Activated CD4-positive, alpha-beta T cell treated with anti-CD3 and anti-CD28 coated beads, Interleukin-2, Interleukin-4, amounts not matched to agents 100 ng/mL and 50 ng/mL, durations not matched to agents 16 hours and 8 hours (primary cell): Measurements from ENCODE around the gene CPNE7.

Experiments used
- DNase-seq: peaks from one replicate; pipeline ENCODE4 v3.0.0-alpha.2; 2020; ENCODE audit warnings: low spot score

CPNE7 gene

DNA sequence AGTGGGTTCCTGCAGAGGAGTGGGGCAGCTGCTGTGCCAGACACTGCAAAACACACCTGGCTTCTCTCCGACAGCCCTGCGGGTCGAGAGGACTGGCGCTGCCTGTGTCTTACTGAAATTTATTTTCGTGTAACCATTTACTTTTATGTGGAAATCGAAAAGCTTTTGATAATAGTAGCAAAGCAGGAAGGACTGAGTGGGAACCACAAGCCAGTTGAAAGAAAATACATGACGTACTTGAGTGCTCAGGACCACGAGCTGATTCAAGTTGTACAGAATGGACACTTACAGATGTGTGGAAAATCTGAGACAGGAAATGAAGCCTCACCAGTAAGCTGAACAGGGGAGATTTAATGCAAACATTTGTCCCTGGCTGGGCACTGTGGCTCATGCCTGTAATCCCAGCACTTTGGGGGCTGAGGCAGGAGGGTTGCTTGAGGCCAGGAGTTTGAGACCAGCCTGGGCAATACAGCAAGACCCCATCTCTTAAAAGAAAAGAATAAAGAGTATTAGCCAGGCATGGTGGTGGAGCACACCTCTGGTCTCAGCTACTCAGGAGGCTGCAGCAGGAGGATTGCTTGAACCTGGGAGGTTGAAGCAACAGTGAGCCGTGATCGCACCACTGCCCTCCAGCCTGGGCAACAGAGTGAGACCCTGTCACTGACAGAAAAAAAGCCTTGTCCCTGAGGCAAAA lies 26.4 kb upstream of the CPNE7 start:
- no peak for DNase-seq

GRCh38 chr16:89550421-89551007 lies 25.0 kb upstream of the CPNE7 start:
- no peak for DNase-seq

GRCh38 chr16:89552329-89552728 lies 23.2 kb upstream of the CPNE7 start:
- DNase-seq: no peak

DNA sequence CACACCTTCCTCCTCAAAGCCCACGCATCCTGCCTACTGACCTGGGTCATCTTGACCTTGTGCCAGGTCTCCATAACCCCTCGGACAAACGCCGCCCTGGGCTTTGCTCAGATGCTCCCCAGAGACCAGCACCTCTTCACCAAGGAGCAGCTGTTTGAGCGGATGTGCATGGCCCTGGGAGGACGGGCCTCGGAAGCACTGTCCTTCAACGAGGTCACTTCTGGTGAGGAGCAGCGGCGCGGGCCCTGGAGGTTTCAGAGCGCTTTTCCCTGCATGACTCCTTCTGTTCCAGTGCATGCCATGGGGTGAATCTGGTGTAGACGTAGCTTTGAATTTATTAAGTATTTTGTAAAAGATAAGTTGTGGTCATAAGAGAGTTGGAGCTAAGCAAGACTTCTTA lies 22.6 kb upstream of the CPNE7 start:
- DNase-seq: no peak

- no peak for DNase-seq
These were observed 21.8 kb upstream of the CPNE7 start for GRCh38 chr16:89553733-89554132.

DNA sequence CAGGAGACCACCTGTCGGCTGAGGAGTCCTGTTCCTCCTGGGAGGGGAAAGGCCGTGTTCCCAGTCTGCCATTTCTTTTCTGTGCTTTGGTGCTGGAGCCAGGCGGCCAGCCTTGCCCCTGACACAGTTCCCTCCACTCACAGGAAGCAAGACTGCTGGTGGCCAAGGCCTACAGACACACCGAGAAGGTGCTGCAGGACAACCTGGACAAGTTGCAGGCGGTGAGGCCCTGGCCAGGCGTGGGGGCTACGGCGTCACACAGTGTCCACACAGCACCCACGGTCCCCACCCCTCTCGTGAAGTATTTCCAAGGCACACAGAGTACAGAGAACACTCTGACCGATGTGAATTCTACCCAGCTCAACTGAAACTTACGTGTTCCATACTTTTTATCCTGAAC lies 21.2 kb upstream of the CPNE7 start:
- DNase-seq: no peak

DNA sequence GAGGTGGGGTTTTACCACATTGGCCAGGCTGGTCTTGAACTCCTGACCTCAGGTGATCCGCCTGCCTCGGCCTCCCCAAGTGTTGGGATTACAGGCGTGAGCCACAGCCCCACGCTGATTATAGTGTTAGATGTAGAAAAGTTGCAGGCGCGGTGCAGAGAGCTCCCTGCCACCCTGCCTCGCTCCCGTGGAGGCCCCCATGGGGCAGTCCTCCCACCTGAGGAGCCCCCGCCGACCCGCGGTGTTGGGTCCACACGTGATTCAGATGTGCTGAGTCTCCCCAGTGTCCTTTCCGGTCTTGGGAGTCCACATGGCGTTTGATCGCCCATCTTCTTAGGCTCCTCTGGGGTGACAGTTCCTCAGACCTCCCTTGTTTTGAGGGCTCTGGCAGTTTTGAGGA lies 20.3 kb upstream of the CPNE7 start:
- no peak for DNase-seq

- DNase-seq: no peak
These were observed 19.8 kb upstream of the CPNE7 start for GRCh38 chr16:89555780-89556179.

- peak; percentile 83 for DNase-seq
These were observed 18.5 kb upstream of the CPNE7 start for GRCh38 chr16:89556750-89557689.

DNA sequence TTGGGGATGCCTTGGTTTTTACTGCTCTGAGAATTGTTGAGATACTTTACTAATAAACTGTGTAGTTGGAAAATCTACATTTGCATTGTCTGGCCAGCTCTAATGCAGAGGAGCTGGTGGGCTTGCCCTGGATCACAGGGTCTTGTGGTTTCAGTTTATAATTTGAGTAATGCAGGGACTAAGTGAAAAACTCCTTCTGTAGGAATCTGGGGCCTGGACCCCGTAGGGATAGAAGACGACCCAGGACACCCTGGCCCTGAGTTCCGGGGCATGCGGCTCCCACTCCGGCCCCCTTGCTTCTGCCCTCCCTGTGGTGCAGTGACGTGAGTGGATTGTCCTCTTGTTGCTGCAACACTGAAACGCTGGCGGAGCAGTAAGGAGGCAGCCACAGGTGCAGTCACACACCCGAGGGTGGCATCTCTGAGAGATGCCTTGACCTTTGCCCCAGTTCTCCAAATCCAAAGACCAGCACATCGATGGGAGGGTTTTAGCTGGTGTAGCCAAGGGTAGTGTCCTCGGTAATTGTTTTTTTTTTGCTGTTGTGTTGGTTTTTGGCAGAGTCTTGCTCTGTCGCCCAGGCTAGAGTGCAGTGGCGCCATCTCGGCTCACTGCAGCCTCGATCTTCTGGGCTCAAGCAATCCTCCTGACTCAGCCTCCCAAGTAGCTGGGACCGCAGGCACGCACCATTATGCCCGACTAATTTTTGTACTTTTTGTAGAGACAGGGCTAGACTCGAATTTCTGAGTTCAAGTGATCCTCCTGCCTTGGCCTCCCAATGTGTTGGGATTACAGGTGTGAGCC lies 17.7 kb upstream of the CPNE7 start:
- no peak for DNase-seq

- DNase-seq: peak; percentile 96
These were observed 15.0 kb upstream of the CPNE7 start, which contains the start of gene RPL13 for GRCh38 chr16:89560378-89561141. TSS of gene RPL13 (plus strand) at chr16:89560682. CDS start at chr16:89560960, 278 bp downstream.

DNA sequence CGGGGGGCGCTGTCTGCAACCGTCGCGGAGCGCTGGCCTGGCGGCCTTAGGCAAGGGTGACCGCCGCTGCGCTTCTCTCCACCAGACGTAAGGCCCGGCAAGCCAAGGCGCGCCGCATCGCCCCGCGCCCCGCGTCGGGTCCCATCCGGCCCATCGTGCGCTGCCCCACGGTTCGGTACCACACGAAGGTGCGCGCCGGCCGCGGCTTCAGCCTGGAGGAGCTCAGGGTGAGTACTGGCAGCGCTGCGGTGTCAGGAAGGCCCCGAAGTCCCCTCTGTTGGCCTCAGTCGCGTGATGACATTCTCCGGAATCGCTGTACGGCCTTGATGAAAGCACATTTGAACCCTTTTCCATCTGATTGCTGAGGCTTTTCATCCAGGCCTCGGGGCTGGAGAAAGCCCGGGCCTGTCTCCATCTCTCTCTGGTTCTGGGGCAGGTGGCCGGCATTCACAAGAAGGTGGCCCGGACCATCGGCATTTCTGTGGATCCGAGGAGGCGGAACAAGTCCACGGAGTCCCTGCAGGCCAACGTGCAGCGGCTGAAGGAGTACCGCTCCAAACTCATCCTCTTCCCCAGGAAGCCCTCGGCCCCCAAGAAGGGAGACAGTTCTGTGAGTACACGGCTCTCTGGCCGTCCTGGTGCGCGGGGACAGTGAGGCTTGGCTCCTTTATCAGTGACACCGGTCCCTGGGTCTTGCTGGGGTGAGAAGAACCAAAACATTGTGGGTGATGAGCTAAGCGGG lies 14.2 kb upstream of the CPNE7 start:
- no peak for DNase-seq

GRCh38 chr16:89561884-89562599 lies 13.5 kb upstream of the CPNE7 start:
- DNase-seq: no peak

DNA sequence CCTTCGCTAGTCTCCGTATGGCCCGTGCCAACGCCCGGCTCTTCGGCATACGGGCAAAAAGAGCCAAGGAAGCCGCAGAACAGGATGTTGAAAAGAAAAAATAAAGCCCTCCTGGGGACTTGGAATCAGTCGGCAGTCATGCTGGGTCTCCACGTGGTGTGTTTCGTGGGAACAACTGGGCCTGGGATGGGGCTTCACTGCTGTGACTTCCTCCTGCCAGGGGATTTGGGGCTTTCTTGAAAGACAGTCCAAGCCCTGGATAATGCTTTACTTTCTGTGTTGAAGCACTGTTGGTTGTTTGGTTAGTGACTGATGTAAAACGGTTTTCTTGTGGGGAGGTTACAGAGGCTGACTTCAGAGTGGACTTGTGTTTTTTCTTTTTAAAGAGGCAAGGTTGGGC lies 12.6 kb upstream of the CPNE7 start:
- DNase-seq: no peak

GRCh38 chr16:89563639-89564392 lies 11.7 kb upstream of the CPNE7 start:
- no peak for DNase-seq

- no peak for DNase-seq
These were observed 10.9 kb upstream of the CPNE7 start for GRCh38 chr16:89564476-89565255.

GRCh38 chr16:89565256-89565505 lies 10.4 kb upstream of the CPNE7 start:
- no peak for DNase-seq

- DNase-seq: peak; percentile 76
These were observed 9.8 kb upstream of the CPNE7 start for GRCh38 chr16:89565506-89566372.
